PFSK-1 (cell line): ENCODE results near the gene HES7.

Experiments
- FOXP2 ChIP-seq: optimal IDR thresholded peaks from 2 replicates; pipeline ENCODE3; 2011; ENCODE audit warnings: borderline replicate concordance, control low read depth, inconsistent platforms; ENCODE audit not compliant: insufficient read depth; ENCODE audit errors: extremely low read length, extremely low read depth
- POLR2AphosphoS5 ChIP-seq: IDR thresholded peaks from 2 replicates; pipeline ENCODE4 v1.6.1; 2012; ENCODE audit warnings: low read depth, mild to moderate bottlenecking, control low read depth, low read length, moderate library complexity
- REST ChIP-seq, 2 experiments: IDR thresholded peaks; 2 replicates each; pipeline versions ENCODE4 v1.6.1 to v1.8.0; 2011 to 2012; ENCODE audit warnings: low read depth in 2 of 2, low read length in 2 of 2, control low read depth in 1 of 2, inconsistent platforms in 1 of 2, mild to moderate bottlenecking in 1 of 2, moderate library complexity in 1 of 2; ENCODE audit not compliant: insufficient read depth in 1 of 2
- SIN3A ChIP-seq: IDR thresholded peaks from 2 replicates; pipeline ENCODE4 v1.6.1; 2012; ENCODE audit warnings: mild to moderate bottlenecking, low read length, moderate library complexity, borderline replicate concordance; ENCODE audit not compliant: insufficient read depth
- TAF1 ChIP-seq: IDR thresholded peaks from 2 replicates; pipeline ENCODE4 v1.6.1; 2012; ENCODE audit warnings: low read length, control low read depth, borderline replicate concordance; ENCODE audit not compliant: insufficient read depth

HES7 gene

GRCh38 chr17:8079291-8080207 is 44.4 kb downstream of the HES7 start:
- TF ChIP-seq POLR2AphosphoS5 = no peak
- TF ChIP-seq SIN3A = no peak
- no peak for TF ChIP-seq TAF1
- no peak for TF ChIP-seq REST (IDR thresholded peaks at IDR 0.05; ENCODE audit: insufficient read depth in 1 of 2, low read depth in 2 of 2, low read length in 2 of 2)
- TF ChIP-seq FOXP2 = no peak

- no peak for TF ChIP-seq SIN3A
- TF ChIP-seq REST (IDR thresholded peaks at IDR 0.05; ENCODE audit: insufficient read depth in 1 of 2, low read depth in 2 of 2, low read length in 2 of 2) = no peak
- no peak for TF ChIP-seq FOXP2
- TF ChIP-seq TAF1 = no peak
- no peak for TF ChIP-seq POLR2AphosphoS5
These were observed 47.2 kb downstream of the HES7 start for GRCh38 chr17:8076502-8077266.

- TF ChIP-seq TAF1 = no peak
- TF ChIP-seq REST (IDR thresholded peaks at IDR 0.05; ENCODE audit: insufficient read depth in 1 of 2, low read depth in 2 of 2, low read length in 2 of 2) = no peak
- TF ChIP-seq FOXP2 = no peak
- TF ChIP-seq POLR2AphosphoS5 = no peak
- no peak for TF ChIP-seq SIN3A
These were observed 48.1 kb downstream of the HES7 start for GRCh38 chr17:8075574-8076342.

GRCh38 chr17:8075081-8075480 is 48.8 kb downstream of the HES7 start:
- TF ChIP-seq SIN3A (no peak), POLR2AphosphoS5 (no peak), FOXP2 (no peak), TAF1 (no peak), REST (IDR thresholded peaks at IDR 0.05; ENCODE audit: insufficient read depth in 1 of 2, low read depth in 2 of 2, low read length in 2 of 2) (no peak)
